ENCODE data around the gene MLXIP. TPM values are rescaled to one million over a fixed set of nuclear protein-coding genes. Genes with fewer than 3 reads are reported as not detected.

Gene MLXIP
- polyA plus RNA-seq (2013, experiment 1 of 2) = 14.5 TPM
- polyA plus RNA-seq (2013, experiment 2 of 2) = 17.6 TPM

- no peaks in the 10 kb centered on the region for H3K9me3 ChIP-seq (ENCODE audit: insufficient read depth, low read depth, low read length)
- H3K36me3 ChIP-seq (ENCODE audit: insufficient read depth, low read length) = no peaks in the 10 kb centered on the region
- peaks cover 25% of the 10 kb centered on the region for H3K4me1 ChIP-seq (ENCODE audit: insufficient read depth, low read length)
- WGBS = 1% methylated on average over 113 of the region's 113 CpGs
- H3K27me3 ChIP-seq (ENCODE audit: insufficient read depth, low read length) = peaks cover 32% of the 10 kb centered on the region
- peak within 1 kb of the TSS; percentile 56 for H3K4me3 ChIP-seq (ENCODE audit: low read length)
- H3K9ac ChIP-seq (ENCODE audit: low read depth, low read length) = peak within 1 kb of the TSS; percentile 67
- no peak within 1 kb of the TSS for H3K27ac ChIP-seq (ENCODE audit: low read depth, low read length)
These were observed at the start of gene MLXIP for GRCh38 chr12:122078141-122079032. Gene MLXIP (plus strand): TSS chr12:122078756. CDS start chr12:122078854, 98 bp downstream.

GRCh38 chr12:122028905-122029560 lies 49.5 kb upstream of the MLXIP start:
- no peaks in the 10 kb centered on the region for H3K4me1 ChIP-seq (ENCODE audit: insufficient read depth, low read length)
- WGBS = 92% methylated on average over 23 of the region's 23 CpGs
- no peak overlapping the region for H3K4me3 ChIP-seq (ENCODE audit: low read length)
- no peak overlapping the region for H3K9ac ChIP-seq (ENCODE audit: low read depth, low read length)
- H3K27ac ChIP-seq (ENCODE audit: low read depth, low read length) = no peak overlapping the region
- no peaks in the 10 kb centered on the region for H3K27me3 ChIP-seq (ENCODE audit: insufficient read depth, low read length)
- H3K9me3 ChIP-seq (ENCODE audit: insufficient read depth, low read depth, low read length) = no peaks in the 10 kb centered on the region
- H3K36me3 ChIP-seq (ENCODE audit: insufficient read depth, low read length) = no peaks in the 10 kb centered on the region

GRCh38 chr12:122029620-122030423 lies 48.7 kb upstream of the MLXIP start:
- Histone ChIP-seq H3K27ac (ENCODE audit: low read depth, low read length) (no peak overlapping the region), H3K4me1 (ENCODE audit: insufficient read depth, low read length) (no peaks in the 10 kb centered on the region), H3K27me3 (ENCODE audit: insufficient read depth, low read length) (no peaks in the 10 kb centered on the region), H3K9me3 (ENCODE audit: insufficient read depth, low read depth, low read length) (no peaks in the 10 kb centered on the region), H3K9ac (ENCODE audit: low read depth, low read length) (no peak overlapping the region), H3K4me3 (ENCODE audit: low read length) (no peak overlapping the region), H3K36me3 (ENCODE audit: insufficient read depth, low read length) (no peaks in the 10 kb centered on the region)
- WGBS = 88% methylated on average over 28 of the region's 28 CpGs

GRCh38 chr12:122030424-122031035 lies 48.0 kb upstream of the MLXIP start:
- Histone ChIP-seq H3K4me1 (ENCODE audit: insufficient read depth, low read length) (no peaks in the 10 kb centered on the region), H3K27ac (ENCODE audit: low read depth, low read length) (no peak overlapping the region), H3K4me3 (ENCODE audit: low read length) (no peak overlapping the region), H3K27me3 (ENCODE audit: insufficient read depth, low read length) (no peaks in the 10 kb centered on the region), H3K9me3 (ENCODE audit: insufficient read depth, low read depth, low read length) (no peaks in the 10 kb centered on the region), H3K36me3 (ENCODE audit: insufficient read depth, low read length) (peaks cover 4% of the 10 kb centered on the region), H3K9ac (ENCODE audit: low read depth, low read length) (no peak overlapping the region)
- 97% methylated on average over 13 of the region's 13 CpGs for WGBS

- H3K9ac ChIP-seq (ENCODE audit: low read depth, low read length) = no peak overlapping the region
- H3K4me1 ChIP-seq (ENCODE audit: insufficient read depth, low read length) = no peaks in the 10 kb centered on the region
- WGBS = 73% methylated on average over 20 of the region's 21 CpGs
- no peaks in the 10 kb centered on the region for H3K9me3 ChIP-seq (ENCODE audit: insufficient read depth, low read depth, low read length)
- no peak overlapping the region for H3K4me3 ChIP-seq (ENCODE audit: low read length)
- H3K36me3 ChIP-seq (ENCODE audit: insufficient read depth, low read length) = peaks cover 14% of the 10 kb centered on the region
- no peak overlapping the region for H3K27ac ChIP-seq (ENCODE audit: low read depth, low read length)
- no peaks in the 10 kb centered on the region for H3K27me3 ChIP-seq (ENCODE audit: insufficient read depth, low read length)
These were observed 47.0 kb upstream of the MLXIP start for GRCh38 chr12:122031342-122032216.

GRCh38 chr12:122032580-122032979 lies 46.0 kb upstream of the MLXIP start:
- WGBS = 95% methylated on average over 11 of the region's 11 CpGs
- Histone ChIP-seq H3K36me3 (ENCODE audit: insufficient read depth, low read length) (peaks cover 20% of the 10 kb centered on the region), H3K27ac (ENCODE audit: low read depth, low read length) (no peak overlapping the region), H3K9ac (ENCODE audit: low read depth, low read length) (no peak overlapping the region), H3K4me1 (ENCODE audit: insufficient read depth, low read length) (no peaks in the 10 kb centered on the region), H3K27me3 (ENCODE audit: insufficient read depth, low read length) (no peaks in the 10 kb centered on the region), H3K4me3 (ENCODE audit: low read length) (no peak overlapping the region), H3K9me3 (ENCODE audit: insufficient read depth, low read depth, low read length) (no peaks in the 10 kb centered on the region)

- no peak overlapping the region for H3K9ac ChIP-seq (ENCODE audit: low read depth, low read length)
- no peak overlapping the region for H3K27ac ChIP-seq (ENCODE audit: low read depth, low read length)
- no peaks in the 10 kb centered on the region for H3K27me3 ChIP-seq (ENCODE audit: insufficient read depth, low read length)
- no peak overlapping the region for H3K4me3 ChIP-seq (ENCODE audit: low read length)
- no peaks in the 10 kb centered on the region for H3K9me3 ChIP-seq (ENCODE audit: insufficient read depth, low read depth, low read length)
- no peaks in the 10 kb centered on the region for H3K4me1 ChIP-seq (ENCODE audit: insufficient read depth, low read length)
- WGBS = 96% methylated on average over 8 of the region's 8 CpGs
- peaks cover 31% of the 10 kb centered on the region for H3K36me3 ChIP-seq (ENCODE audit: insufficient read depth, low read length)
These were observed 43.3 kb upstream of the MLXIP start for GRCh38 chr12:122035292-122035691.

GRCh38 chr12:122036153-122036552 lies 42.4 kb upstream of the MLXIP start:
- no peak overlapping the region for H3K9ac ChIP-seq (ENCODE audit: low read depth, low read length)
- H3K9me3 ChIP-seq (ENCODE audit: insufficient read depth, low read depth, low read length) = no peaks in the 10 kb centered on the region
- H3K27me3 ChIP-seq (ENCODE audit: insufficient read depth, low read length) = no peaks in the 10 kb centered on the region
- no peak overlapping the region for H3K4me3 ChIP-seq (ENCODE audit: low read length)
- WGBS = 100% methylated on average over 6 of the region's 6 CpGs
- no peaks in the 10 kb centered on the region for H3K4me1 ChIP-seq (ENCODE audit: insufficient read depth, low read length)
- H3K36me3 ChIP-seq (ENCODE audit: insufficient read depth, low read length) = peaks cover 32% of the 10 kb centered on the region
- no peak overlapping the region for H3K27ac ChIP-seq (ENCODE audit: low read depth, low read length)

GRCh38 chr12:122040579-122041386 lies 37.8 kb upstream of the MLXIP start:
- no peaks in the 10 kb centered on the region for H3K27me3 ChIP-seq (ENCODE audit: insufficient read depth, low read length)
- no peak overlapping the region for H3K4me3 ChIP-seq (ENCODE audit: low read length)
- no peak overlapping the region for H3K9ac ChIP-seq (ENCODE audit: low read depth, low read length)
- H3K9me3 ChIP-seq (ENCODE audit: insufficient read depth, low read depth, low read length) = peaks cover 5% of the 10 kb centered on the region; the same call in 1 of the 2 replicates
- H3K27ac ChIP-seq (ENCODE audit: low read depth, low read length) = no peak overlapping the region
- WGBS = 93% methylated on average over 21 of the region's 21 CpGs
- peaks cover 59% of the 10 kb centered on the region for H3K36me3 ChIP-seq (ENCODE audit: insufficient read depth, low read length)
- no peaks in the 10 kb centered on the region for H3K4me1 ChIP-seq (ENCODE audit: insufficient read depth, low read length)

Data from HUES64 (cell line).